Measurements from ENCODE around the gene SRPX. TPM values are rescaled to one million over a fixed set of nuclear protein-coding genes. Genes with fewer than 3 reads are reported as not detected.

The SRPX gene
- total and polyA plus RNA-seq, 12 donors: 8.8 to 187 (median 80.0) TPM

- no peaks in the 10 kb centered on the region for H3K36me3 ChIP-seq (replicated peaks in 1 of 2)
- no peaks in the 10 kb centered on the region for H3K9me3 ChIP-seq (replicated peaks in 1 of 3)
- WGBS, 4 donors: 77 to 92% (median 81%) methylated on average over 2 of the region's 2 CpGs
Observed at GRCh38 chrX:38149016-38149415, 71.7 kb downstream of the SRPX start.

GRCh38 chrX:38142610-38143009, 78.1 kb downstream of the SRPX start:
- H3K9me3 ChIP-seq (replicated peaks in 1 of 3): no peaks in the 10 kb centered on the region
- peak in 3 of 7 donors; percentile 21 to 49 (median 45) for DNase-seq
- no peak for TF ChIP-seq CTCF (IDR thresholded peaks at IDR 0.05)
- no peak for TF ChIP-seq POLR2A (IDR thresholded peaks at IDR 0.05)
- WGBS, 4 donors: 29 to 63% (median 52%) methylated on average over 1 of the region's 1 CpG
- H3K36me3 ChIP-seq (replicated peaks in 1 of 2): no peaks in the 10 kb centered on the region
- intact Hi-C loops (cut with DNase I): no loop called here
- no peaks in the 10 kb centered on the region for H3K4me1 ChIP-seq (replicated peaks in 1 of 2)
- H3K27me3 ChIP-seq: peaks cover 16% of the 10 kb centered on the region
- H3K4me3 ChIP-seq: no peak overlapping the region
- H3K27ac ChIP-seq: peak overlapping the region in 2 of 5 donors; percentile 53 to 70

More at GRCh38 chrX:38149016-38149415, 71.7 kb downstream of the SRPX start:
- intact Hi-C loops (cut with DNase I): no loop called here
- TF ChIP-seq POLR2A (IDR thresholded peaks at IDR 0.05) (no peak), CTCF (IDR thresholded peaks at IDR 0.05) (no peak)
- DNase-seq: no peak
- no peaks in the 10 kb centered on the region for H3K4me1 ChIP-seq (replicated peaks in 1 of 2)
- no peak overlapping the region for H3K4me3 ChIP-seq
- no peak overlapping the region for H3K27ac ChIP-seq
- H3K27me3 ChIP-seq: peaks cover 10% of the 10 kb centered on the region

- WGBS, 4 donors: 83 to 97% (median 85%) methylated on average over 2 of the region's 2 CpGs
- Histone ChIP-seq H3K4me3 (no peak overlapping the region), H3K4me1 (replicated peaks in 1 of 2) (no peaks in the 10 kb centered on the region), H3K36me3 (replicated peaks in 1 of 2) (no peaks in the 10 kb centered on the region), H3K27ac (no peak overlapping the region), H3K9me3 (replicated peaks in 1 of 3) (no peaks in the 10 kb centered on the region), H3K27me3 (peaks cover 12% of the 10 kb centered on the region)
- TF ChIP-seq POLR2A (IDR thresholded peaks at IDR 0.05): no peak
- no peak for TF ChIP-seq CTCF (IDR thresholded peaks at IDR 0.05)
- DNase-seq: no peak
- intact Hi-C loops (cut with DNase I): no loop called here
Observed at GRCh38 chrX:38138900-38139299, 81.8 kb downstream of the SRPX start.

GRCh38 chrX:38138157-38138891, 82.3 kb downstream of the SRPX start:
- DNase-seq: no peak
- no peaks in the 10 kb centered on the region for H3K9me3 ChIP-seq (replicated peaks in 1 of 3)
- no peaks in the 10 kb centered on the region for H3K4me1 ChIP-seq (replicated peaks in 1 of 2)
- no peak overlapping the region for H3K27ac ChIP-seq
- no peaks in the 10 kb centered on the region for H3K36me3 ChIP-seq (replicated peaks in 1 of 2)
- intact Hi-C loops (cut with DNase I): no loop called here
- H3K4me3 ChIP-seq: no peak overlapping the region
- 47 to 85% (median 74%) methylated on average over 2 of the region's 2 CpGs for WGBS, 4 donors
- H3K27me3 ChIP-seq: peaks cover 14% of the 10 kb centered on the region
- TF ChIP-seq CTCF (IDR thresholded peaks at IDR 0.05) (no peak), POLR2A (IDR thresholded peaks at IDR 0.05) (no peak)
